Type B pancreatic cell (in vitro differentiated cells): ENCODE data around the gene GRID2. TPM values are rescaled to one million over a fixed set of nuclear protein-coding genes. Genes with fewer than 3 reads are reported as not detected.

Experiments used
- DNase-seq: peaks from one replicate; pipeline ENCODE4 v3.0.0; 2021; ENCODE audit warnings: mixed read lengths; ENCODE audit not compliant: unreplicated experiment; ENCODE audit errors: extremely low spot score
- H3K27ac Mint-ChIP-seq: 2 replicates; pipeline ENCODE4 v1.8.0; 2021; ENCODE audit warnings: mild to moderate bottlenecking, mixed read lengths
- H3K27me3 Mint-ChIP-seq: 2 replicates; pipeline ENCODE4 v1.8.0; 2021; ENCODE audit warnings: mixed read lengths
- H3K36me3 Mint-ChIP-seq: 2 replicates; pipeline ENCODE4 v1.8.0; 2021; ENCODE audit warnings: mixed read lengths
- H3K4me1 Mint-ChIP-seq: one replicate; pipeline ENCODE4 v1.8.0; 2021; ENCODE audit warnings: mixed read lengths; ENCODE audit not compliant: unreplicated experiment
- H3K4me3 Mint-ChIP-seq: 2 replicates; pipeline ENCODE4 v1.8.0; 2021; ENCODE audit warnings: mild to moderate bottlenecking, mixed read lengths
- H3K9me3 Mint-ChIP-seq: 2 replicates; pipeline ENCODE4 v1.8.0; 2021; ENCODE audit warnings: mixed read lengths
- CTCF ChIP-seq: fragments of 200-600 bp; sonication (generic); conservative IDR thresholded peaks from 2 replicates; pipeline ENCODE4 v1.5.0; 2021; ENCODE audit warnings: antibody characterized with exemption, mild to moderate bottlenecking
- total RNA-seq: library from RNA; stranded (reverse); gene quantifications from 2 replicates; pipeline ENCODE4 v1.2.1, GENCODE V29; 2021; ENCODE audit warnings: low replicate concordance

The GRID2 gene
- total RNA-seq, 1 donor from 2014 or later, result 1.7 TPM

GRCh38 chr4:92455329-92455839 is 151.6 kb downstream of the GRID2 start:
- Mint-ChIP-seq H3K36me3 (no peaks in the 10 kb centered on the region), H3K27ac (no peak overlapping the region), H3K4me3 (no peak overlapping the region), H3K9me3 (no peaks in the 10 kb centered on the region), H3K4me1 (no peaks in the 10 kb centered on the region), H3K27me3 (no peaks in the 10 kb centered on the region)
- DNase-seq, result no peak
- TF ChIP-seq CTCF, result no peak

GRCh38 chr4:92455951-92456350 is 152.2 kb downstream of the GRID2 start:
- Mint-ChIP-seq H3K4me3 (no peak overlapping the region), H3K36me3 (no peaks in the 10 kb centered on the region), H3K4me1 (no peaks in the 10 kb centered on the region), H3K27ac (no peak overlapping the region), H3K9me3 (no peaks in the 10 kb centered on the region), H3K27me3 (no peaks in the 10 kb centered on the region)
- no peak for TF ChIP-seq CTCF
- no peak for DNase-seq

GRCh38 chr4:92461732-92462131 is 158.0 kb downstream of the GRID2 start:
- H3K4me1 Mint-ChIP-seq, result no peaks in the 10 kb centered on the region
- H3K36me3 Mint-ChIP-seq, result no peaks in the 10 kb centered on the region
- no peak overlapping the region for H3K27ac Mint-ChIP-seq

GRCh38 chr4:92477298-92477697 is 173.5 kb downstream of the GRID2 start:
- Mint-ChIP-seq H3K4me1 (no peaks in the 10 kb centered on the region), H3K27me3 (peaks cover 2% of the 10 kb centered on the region), H3K36me3 (no peaks in the 10 kb centered on the region), H3K4me3 (no peak overlapping the region), H3K9me3 (no peaks in the 10 kb centered on the region), H3K27ac (no peak overlapping the region)
- TF ChIP-seq CTCF, result no peak
- DNase-seq, result no peak

More at GRCh38 chr4:92461732-92462131, 158.0 kb downstream of the GRID2 start:
- DNase-seq, result no peak
- Mint-ChIP-seq H3K9me3 (no peaks in the 10 kb centered on the region), H3K4me3 (no peak overlapping the region), H3K27me3 (peaks cover 2% of the 10 kb centered on the region)
- TF ChIP-seq CTCF, result no peak

GRCh38 chr4:92483341-92483740 is 179.6 kb downstream of the GRID2 start:
- Mint-ChIP-seq H3K4me3 (no peak overlapping the region), H3K27me3 (no peaks in the 10 kb centered on the region), H3K27ac (no peak overlapping the region), H3K9me3 (no peaks in the 10 kb centered on the region), H3K36me3 (no peaks in the 10 kb centered on the region), H3K4me1 (no peaks in the 10 kb centered on the region)
- DNase-seq, result no peak
- no peak for TF ChIP-seq CTCF

GRCh38 chr4:92488496-92488895 is 184.7 kb downstream of the GRID2 start:
- no peak for DNase-seq
- Mint-ChIP-seq H3K27me3 (no peaks in the 10 kb centered on the region), H3K27ac (no peak overlapping the region), H3K36me3 (no peaks in the 10 kb centered on the region), H3K4me3 (no peak overlapping the region), H3K9me3 (no peaks in the 10 kb centered on the region), H3K4me1 (no peaks in the 10 kb centered on the region)
- no peak for TF ChIP-seq CTCF
